Lung (tissue), 12 donors: Measurements from ENCODE around the gene KIAA1217. TPM values are rescaled to one million over a fixed set of nuclear protein-coding genes. Genes with fewer than 3 reads are reported as not detected.

Source experiments
- ATAC-seq: fragments of 200-7000 bp; cut with Tn5 transposase; one replicate; pipeline ENCODE4 v1.9.1; 2020; ENCODE audit warnings: moderate number of reproducible peaks; ENCODE audit not compliant: insufficient read depth, low FRiP score
- DNase-seq, 3 donors: peaks; one replicate each; pipeline ENCODE4 v3.0.0-alpha.2; 2013 to 2017
- H3K27ac ChIP-seq, 2 donors: one replicate each; pipeline ENCODE4 v1.5.1; 2013; ENCODE audit warnings: mild to moderate bottlenecking in 2 of 2, moderate library complexity in 2 of 2, control low read depth in 1 of 2, inconsistent platforms in 1 of 2, low read depth in 1 of 2, low read length in 1 of 2
- H3K27me3 ChIP-seq, 3 donors: one replicate each; pipeline ENCODE4 v1.5.1; 2013; ENCODE audit warnings: low read length in 2 of 3; ENCODE audit not compliant: control insufficient read depth in 3 of 3, insufficient read depth in 3 of 3
- H3K36me3 ChIP-seq, 4 donors: one replicate each; pipeline ENCODE4 v1.5.1; 2013; ENCODE audit warnings: low read length in 4 of 4, mild to moderate bottlenecking in 1 of 4, moderate library complexity in 1 of 4; ENCODE audit not compliant: control insufficient read depth in 4 of 4, insufficient read depth in 4 of 4
- H3K4me1 ChIP-seq, 5 donors: one replicate each; pipeline ENCODE4 v1.5.1; 2013; ENCODE audit warnings: low read length in 5 of 5, mild to moderate bottlenecking in 2 of 5, moderate library complexity in 1 of 5; ENCODE audit not compliant: control insufficient read depth in 5 of 5, insufficient read depth in 5 of 5
- H3K4me3 ChIP-seq: one replicate; pipeline ENCODE4 v1.5.1; 2013; ENCODE audit warnings: mild to moderate bottlenecking, control low read depth, moderate library complexity
- H3K9ac ChIP-seq, 2 donors: one replicate each; pipeline ENCODE4 v1.5.1; 2013; ENCODE audit warnings: low read length in 2 of 2, control low read depth in 1 of 2; ENCODE audit not compliant: insufficient read depth in 1 of 2
- H3K9me3 ChIP-seq, 4 donors: one replicate each; pipeline ENCODE4 v1.5.1; 2013; ENCODE audit warnings: low read length in 3 of 4, mild to moderate bottlenecking in 1 of 4, moderate library complexity in 1 of 4; ENCODE audit not compliant: control insufficient read depth in 4 of 4, insufficient read depth in 3 of 4
- WGBS, 2 donors: extraction: QIAGEN DNeasy Blood & Tissue Kit; methylation state at CpG; one replicate each; pipeline ENCODE4 v1.1.7; 2013; 5-methylcytosine and 5-hydroxymethylcytosine counted together
- polyA plus RNA-seq, 2 donors: library from polyadenylated mRNA; stranded (reverse); fragments of 200-250 nt; gene quantifications; one replicate each; pipeline ENCODE4 v1.2.1, GENCODE V29; 2013
- total RNA-seq, 2 donors: library from RNA; depleted of rRNA in 1 of 2; stranded (reverse); fragments of >200 nt in 1 of 2; gene quantifications; one replicate each; pipeline ENCODE4 v1.2.1, GENCODE V29; 2014 to 2021
- TF ChIP-seq, protein P1 (sequence below): IDR thresholded peaks from 2 replicates; pipeline ENCODE4 v1.5.1; 2012; ENCODE audit warnings: mild to moderate bottlenecking; ENCODE audit errors: control extremely low read depth, extremely low read depth
- donor health status: control.
- donor health status: control.
- donor health status: Bipolar disorder and iron deficiency.
- donor health status: healthy.
- donor health status: DM: yes; HTN: yes; CAD: no.

KIAA1217 gene
- total and polyA plus RNA-seq, 4 donors: 5.5 to 58.6 (median 24.1) TPM

DNA sequence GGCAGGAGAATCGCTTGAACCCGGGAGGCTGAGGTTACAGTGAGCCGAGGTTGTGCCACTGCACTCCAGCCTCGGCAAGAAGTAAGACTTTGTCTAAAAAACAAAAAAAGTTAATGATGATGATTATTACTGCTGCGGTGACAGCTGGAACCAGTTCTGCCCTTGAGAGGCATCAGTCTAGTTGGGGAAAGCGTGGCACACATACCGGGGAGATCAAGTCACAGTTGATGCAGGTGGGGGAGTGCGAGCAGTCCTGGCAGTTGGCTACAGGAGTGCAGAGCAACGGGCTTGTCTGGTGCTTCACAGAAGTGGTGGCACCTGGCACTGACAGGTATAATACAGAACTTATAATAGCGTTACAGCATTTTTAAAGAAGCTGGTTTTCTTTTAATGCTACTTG, 341.7 kb downstream of the KIAA1217 start:
- H3K4me3 ChIP-seq: no peak overlapping the region
- peaks cover 0 to 7% (median 4%) of the 10 kb centered on the region in 4 donors for H3K36me3 ChIP-seq
- H3K27ac ChIP-seq: no peak overlapping the region
- 83 to 88% methylated on average over 10 of the region's 10 CpGs for WGBS, 2 donors
- TF ChIP-seq, protein P1, sequence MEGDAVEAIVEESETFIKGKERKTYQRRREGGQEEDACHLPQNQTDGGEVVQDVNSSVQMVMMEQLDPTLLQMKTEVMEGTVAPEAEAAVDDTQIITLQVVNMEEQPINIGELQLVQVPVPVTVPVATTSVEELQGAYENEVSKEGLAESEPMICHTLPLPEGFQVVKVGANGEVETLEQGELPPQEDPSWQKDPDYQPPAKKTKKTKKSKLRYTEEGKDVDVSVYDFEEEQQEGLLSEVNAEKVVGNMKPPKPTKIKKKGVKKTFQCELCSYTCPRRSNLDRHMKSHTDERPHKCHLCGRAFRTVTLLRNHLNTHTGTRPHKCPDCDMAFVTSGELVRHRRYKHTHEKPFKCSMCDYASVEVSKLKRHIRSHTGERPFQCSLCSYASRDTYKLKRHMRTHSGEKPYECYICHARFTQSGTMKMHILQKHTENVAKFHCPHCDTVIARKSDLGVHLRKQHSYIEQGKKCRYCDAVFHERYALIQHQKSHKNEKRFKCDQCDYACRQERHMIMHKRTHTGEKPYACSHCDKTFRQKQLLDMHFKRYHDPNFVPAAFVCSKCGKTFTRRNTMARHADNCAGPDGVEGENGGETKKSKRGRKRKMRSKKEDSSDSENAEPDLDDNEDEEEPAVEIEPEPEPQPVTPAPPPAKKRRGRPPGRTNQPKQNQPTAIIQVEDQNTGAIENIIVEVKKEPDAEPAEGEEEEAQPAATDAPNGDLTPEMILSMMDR: no peak
- no peaks in the 10 kb centered on the region for H3K4me1 ChIP-seq
- ATAC-seq (no peak), DNase-seq (no peak)
- no peak overlapping the region for H3K9ac ChIP-seq
- no peaks in the 10 kb centered on the region for H3K9me3 ChIP-seq
- H3K27me3 ChIP-seq: peaks cover 0 to 2% (median 0%) of the 10 kb centered on the region in 3 donors

DNA sequence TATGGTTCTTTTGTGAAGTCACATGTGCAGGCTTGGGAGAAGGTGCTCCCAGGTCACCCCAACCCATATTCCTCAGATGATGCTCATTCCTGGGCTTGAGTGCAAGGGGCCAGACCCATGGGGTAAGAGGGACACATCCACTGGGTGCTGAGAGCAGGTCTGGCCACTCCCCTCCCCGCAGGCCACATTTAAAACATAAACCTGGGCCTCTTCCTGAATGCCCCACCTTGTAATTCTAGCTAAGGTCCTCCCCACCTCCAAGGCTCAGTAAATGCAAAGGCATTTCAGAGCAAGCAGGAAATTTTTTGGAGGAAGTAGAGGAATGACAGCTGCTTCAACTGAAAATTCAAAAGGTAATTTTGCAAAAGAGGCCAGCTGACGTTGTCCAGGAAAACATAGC, 342.2 kb downstream of the KIAA1217 start:
- no peaks in the 10 kb centered on the region for H3K9me3 ChIP-seq
- ATAC-seq: no peak
- no peak overlapping the region for H3K9ac ChIP-seq
- TF ChIP-seq, protein P1: no peak
- H3K27me3 ChIP-seq: peaks cover 0 to 2% (median 0%) of the 10 kb centered on the region in 3 donors
- peaks cover 0 to 3% (median 1%) of the 10 kb centered on the region in 4 donors for H3K36me3 ChIP-seq
- H3K4me3 ChIP-seq: no peak overlapping the region
- H3K27ac ChIP-seq: no peak overlapping the region
- H3K4me1 ChIP-seq: no peaks in the 10 kb centered on the region
- no peak for DNase-seq
- 37 to 59% methylated on average over 2 of the region's 2 CpGs for WGBS, 2 donors

DNA sequence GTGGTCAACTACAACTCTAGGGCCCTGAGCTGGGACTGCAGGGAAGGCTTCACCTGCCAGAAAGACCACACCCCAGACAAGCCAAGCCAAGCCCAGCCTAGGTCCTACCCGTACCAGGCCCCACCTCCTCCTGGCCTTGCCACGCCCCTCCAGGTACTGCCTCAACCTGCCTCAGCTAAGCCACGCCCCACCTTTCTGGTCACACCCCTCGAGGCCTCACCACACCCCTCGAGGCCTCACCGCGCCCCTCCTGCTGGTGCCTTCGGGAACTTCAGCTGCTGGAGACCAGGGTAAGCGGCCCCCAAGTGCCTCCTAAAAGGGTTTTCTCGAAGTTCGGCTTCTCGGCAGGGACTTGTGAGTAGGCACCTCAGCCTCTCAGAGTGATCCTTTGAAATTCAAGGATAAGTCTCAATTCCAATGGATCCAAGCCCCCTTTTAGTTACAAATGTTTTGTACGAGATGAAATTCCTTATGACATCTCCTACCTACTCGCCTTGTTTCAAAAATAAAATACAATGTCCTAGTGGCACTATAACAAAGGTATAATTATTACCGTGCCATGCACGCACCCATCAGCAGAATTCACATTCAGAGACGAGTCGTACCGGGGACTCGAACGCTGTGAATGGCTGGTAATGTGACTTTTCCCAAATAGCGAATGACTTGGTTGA, 343.5 kb downstream of the KIAA1217 start:
- Histone ChIP-seq H3K9ac (no peak overlapping the region), H3K4me1 (peaks cover 0 to 4% (median 0%) of the 10 kb centered on the region in 5 donors), H3K9me3 (no peaks in the 10 kb centered on the region), H3K36me3 (peaks cover 0 to 3% (median under 1%) of the 10 kb centered on the region in 4 donors), H3K27ac (no peak overlapping the region), H3K4me3 (no peak overlapping the region), H3K27me3 (peaks cover 0 to 2% (median 0%) of the 10 kb centered on the region in 3 donors)
- TF ChIP-seq, protein P1: no peak
- DNase-seq (peak in 2 of 3 donors; percentile 10 to 39), ATAC-seq (no peak)
- WGBS, 2 donors: 60 to 69% methylated on average over 22 of the region's 22 CpGs
